Stomach (tissue), 9 donors: Measurements from ENCODE around the gene ATXN7L1. TPM values are rescaled to one million over a fixed set of nuclear protein-coding genes. Genes with fewer than 3 reads are reported as not detected.
A peak's percentile ranks its signal among the peaks of the same experiment; 100 is the strongest.

Experiments used
- DNase-seq, 2 donors: peaks; one replicate each; pipeline versions ENCODE4 v3.0.0 to v3.0.0-alpha.2; 2013 to 2019
- H3K27ac ChIP-seq, 5 donors: fragments of 200-600 bp in 4 of 5; sonication (generic) in 4 of 5; one replicate each; pipeline ENCODE4 v1.5.1; 2013 to 2019; ENCODE audit warnings: mild to moderate bottlenecking in 1 of 5, moderate library complexity in 1 of 5
- H3K27me3 ChIP-seq, 3 donors: fragments of 200-600 bp; sonication (generic); one replicate each; pipeline ENCODE4 v1.5.1; 2017 to 2019; ENCODE audit warnings: mixed run types in 1 of 3
- H3K36me3 ChIP-seq, 4 donors: fragments of 200-600 bp; sonication (generic); 1 replicate in 3 of 4; 2 replicates in 1 of 4; pipeline ENCODE4 v1.5.1; 2016 to 2019
- H3K4me1 ChIP-seq, 4 donors: fragments of 200-600 bp; sonication (generic); one replicate each; pipeline ENCODE4 v1.5.1; 2016 to 2019
- H3K4me3 ChIP-seq, 4 donors: fragments of 200-600 bp; sonication (generic) in 3 of 4; one replicate each; pipeline ENCODE4 v1.5.1; 2016 to 2019; ENCODE audit warnings: mild to moderate bottlenecking in 1 of 4
- H3K9me3 ChIP-seq, 4 donors: fragments of 200-600 bp; sonication (generic); one replicate each; pipeline ENCODE4 v1.5.1; 2016 to 2019
- EP300 ChIP-seq: sonication (generic); formaldehyde crosslinking; IDR thresholded peaks from one replicate; pipeline ENCODE4 v1.6.1; 2017; ENCODE audit warnings: antibody characterized with exemption
- POLR2A ChIP-seq, 4 donors: fragments of 450-650 bp; IDR thresholded peaks; one replicate each; pipeline ENCODE4 v1.6.1; 2016; ENCODE audit warnings: antibody characterized with exemption in 4 of 4, control low read depth in 2 of 4, mild to moderate bottlenecking in 1 of 4, moderate library complexity in 1 of 4
- POLR2AphosphoS5 ChIP-seq, 3 donors: sonication (generic); formaldehyde crosslinking; IDR thresholded peaks; one replicate each; pipeline ENCODE4 v1.6.1; 2016; ENCODE audit warnings: antibody characterized with exemption in 3 of 3
- WGBS, 5 donors: extraction: QIAGEN DNeasy Blood & Tissue Kit in 3 of 5; methylation state at CpG; one replicate each; pipeline versions ENCODE4 v1.1.5 to v1.1.7; 2013 to 2018; 5-methylcytosine and 5-hydroxymethylcytosine counted together
- intact Hi-C: fragments of 100-400 bp; cut with DNase I; formaldehyde crosslinking; loops from one replicate; pipeline ENCODE4 v1.15.1; 2023; ENCODE audit warnings: low total_unique reads
- polyA plus RNA-seq, 3 donors: library from polyadenylated mRNA; stranded (reverse); fragments of 200-250 nt; gene quantifications; one replicate each; pipeline ENCODE4 v1.2.3, GENCODE V29; 2013
- total RNA-seq, 5 donors: library from RNA; depleted of rRNA; stranded (reverse); fragments of >200 nt; gene quantifications; one replicate each; pipeline versions ENCODE4 v1.1.0 to v1.2.3, GENCODE V29; 2014 to 2016
- TF ChIP-seq, protein P1 (sequence below), 7 experiments: fragments of 450-650 bp in 4 of 7; fragments of 200-600 bp in 3 of 7; sonication (generic) in 3 of 7; IDR thresholded peaks; one replicate each; pipeline ENCODE4 v1.5.1; 2016 to 2019; ENCODE audit warnings: antibody characterized with exemption in 7 of 7, control low read depth in 2 of 7, mild to moderate bottlenecking in 1 of 7
- donor health status: healthy with polysubstance abuse.
- donor health status: Bipolar disorder and iron deficiency.
- donor health status: healthy.

Gene ATXN7L1
- total and polyA plus RNA-seq, 8 donors: 3.8 to 92.2 (median 8.8) TPM

DNA sequence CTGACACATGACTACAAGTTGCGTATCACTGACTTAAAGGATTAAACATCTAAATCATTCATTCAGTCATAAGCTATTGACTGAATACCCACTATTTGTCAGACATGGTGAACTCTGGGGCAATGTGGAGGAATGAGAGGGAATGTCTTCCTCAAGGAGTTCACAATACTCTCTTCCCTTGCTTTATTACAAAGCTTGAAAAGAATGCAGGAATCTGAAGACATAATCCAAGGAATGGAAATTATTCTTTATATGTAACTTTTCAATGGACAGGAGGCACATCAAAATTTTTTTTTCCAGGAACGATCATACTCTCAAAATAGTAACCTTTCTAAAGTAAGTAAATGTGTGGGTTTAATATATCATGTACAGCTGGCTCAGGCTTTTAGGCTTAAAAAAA lies 111.9 kb downstream of the ATXN7L1 start:
- TF ChIP-seq EP300: no peak
- TF ChIP-seq POLR2AphosphoS5 (IDR thresholded peaks at IDR 0.05): no peak
- TF ChIP-seq POLR2A (IDR thresholded peaks at IDR 0.05): no peak
- TF ChIP-seq, protein P1, sequence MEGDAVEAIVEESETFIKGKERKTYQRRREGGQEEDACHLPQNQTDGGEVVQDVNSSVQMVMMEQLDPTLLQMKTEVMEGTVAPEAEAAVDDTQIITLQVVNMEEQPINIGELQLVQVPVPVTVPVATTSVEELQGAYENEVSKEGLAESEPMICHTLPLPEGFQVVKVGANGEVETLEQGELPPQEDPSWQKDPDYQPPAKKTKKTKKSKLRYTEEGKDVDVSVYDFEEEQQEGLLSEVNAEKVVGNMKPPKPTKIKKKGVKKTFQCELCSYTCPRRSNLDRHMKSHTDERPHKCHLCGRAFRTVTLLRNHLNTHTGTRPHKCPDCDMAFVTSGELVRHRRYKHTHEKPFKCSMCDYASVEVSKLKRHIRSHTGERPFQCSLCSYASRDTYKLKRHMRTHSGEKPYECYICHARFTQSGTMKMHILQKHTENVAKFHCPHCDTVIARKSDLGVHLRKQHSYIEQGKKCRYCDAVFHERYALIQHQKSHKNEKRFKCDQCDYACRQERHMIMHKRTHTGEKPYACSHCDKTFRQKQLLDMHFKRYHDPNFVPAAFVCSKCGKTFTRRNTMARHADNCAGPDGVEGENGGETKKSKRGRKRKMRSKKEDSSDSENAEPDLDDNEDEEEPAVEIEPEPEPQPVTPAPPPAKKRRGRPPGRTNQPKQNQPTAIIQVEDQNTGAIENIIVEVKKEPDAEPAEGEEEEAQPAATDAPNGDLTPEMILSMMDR (IDR thresholded peaks at IDR 0.05): no peak
- no peaks in the 10 kb centered on the region for H3K9me3 ChIP-seq
- peaks cover 0 to 16% (median 6%) of the 10 kb centered on the region in 4 donors for H3K4me1 ChIP-seq
- intact Hi-C loops: no loop called here
- H3K27me3 ChIP-seq: no peaks in the 10 kb centered on the region
- no peak for DNase-seq
- peaks cover 0 to 6% (median 2%) of the 10 kb centered on the region in 4 donors for H3K36me3 ChIP-seq
- WGBS, 5 donors: 87 to 92% (median 89%) methylated on average over 2 of the region's 2 CpGs
- no peak overlapping the region for H3K4me3 ChIP-seq
- H3K27ac ChIP-seq: no peak overlapping the region

- Histone ChIP-seq H3K36me3 (peaks cover 0 to 6% (median 2%) of the 10 kb centered on the region in 4 donors), H3K27ac (no peak overlapping the region), H3K4me3 (no peak overlapping the region), H3K4me1 (peaks cover 0 to 18% (median 10%) of the 10 kb centered on the region in 4 donors), H3K9me3 (no peaks in the 10 kb centered on the region), H3K27me3 (no peaks in the 10 kb centered on the region)
- intact Hi-C loops: no loop called here
- DNase-seq: no peak
- WGBS, 5 donors: 87 to 90% (median 89%) methylated on average over 6 of the region's 6 CpGs
- no peak for TF ChIP-seq EP300
- TF ChIP-seq POLR2A (IDR thresholded peaks at IDR 0.05): no peak
- no peak for TF ChIP-seq POLR2AphosphoS5 (IDR thresholded peaks at IDR 0.05)
- TF ChIP-seq, protein P1 (IDR thresholded peaks at IDR 0.05): no peak
Observed at GRCh38 chr7:105760551-105761447, 115.6 kb downstream of the ATXN7L1 start.

DNA sequence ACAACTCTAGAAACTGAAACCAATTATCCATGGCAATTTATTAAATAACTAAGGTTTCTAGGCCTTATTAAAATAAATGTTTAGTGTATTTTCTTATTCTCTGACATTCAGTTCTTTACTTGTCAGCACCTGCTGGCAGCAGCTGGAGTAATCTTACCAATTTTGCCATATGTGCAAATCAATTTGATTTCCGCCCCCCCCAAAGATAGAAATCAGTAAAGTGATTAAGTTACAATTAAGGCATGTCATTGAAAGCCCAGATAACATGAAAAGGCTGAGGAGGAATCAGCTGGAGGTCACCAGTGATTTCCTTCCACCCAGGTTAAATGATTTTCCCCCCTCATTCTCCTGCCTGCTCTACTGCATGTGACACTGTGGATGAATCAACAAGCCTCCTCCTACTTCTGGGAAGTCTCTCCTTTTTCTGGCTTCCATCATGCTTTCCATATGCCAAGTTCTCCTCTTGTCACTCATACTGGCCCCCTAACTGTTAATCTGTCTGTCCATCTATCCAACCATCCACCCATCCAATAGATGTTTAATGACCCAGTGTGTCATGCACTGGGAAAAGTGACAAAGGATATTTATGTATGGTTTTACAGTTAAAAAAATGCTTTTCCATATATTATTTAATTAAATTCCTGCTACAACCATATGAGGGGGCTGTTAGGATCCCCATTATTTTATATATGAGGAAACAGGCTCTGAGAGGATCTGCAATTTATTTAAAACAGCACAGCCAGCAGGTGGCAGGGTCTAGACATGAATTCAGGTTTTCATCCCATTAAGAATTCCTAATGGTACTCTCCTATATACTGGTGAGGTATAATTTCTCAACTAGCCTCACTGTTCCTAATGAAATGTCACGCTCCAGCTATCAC lies 116.5 kb downstream of the ATXN7L1 start:
- H3K4me3 ChIP-seq: no peak overlapping the region
- peak overlapping the region in 1 of 5 donors; percentile 26 for H3K27ac ChIP-seq
- peaks cover 0 to 18% (median 10%) of the 10 kb centered on the region in 4 donors for H3K4me1 ChIP-seq
- H3K36me3 ChIP-seq: peaks cover 0 to 6% (median 2%) of the 10 kb centered on the region in 4 donors
- H3K27me3 ChIP-seq: no peaks in the 10 kb centered on the region
- intact Hi-C loops: loop anchor here (10.0 kb wide), 2 partner anchors 255 to 285 kb away; no protein-coding TSS in a partner anchor
- TF ChIP-seq, protein P1 (IDR thresholded peaks at IDR 0.05): peak in 5 of 7 experiments; percentile 13 to 62 (median 51)
- TF ChIP-seq POLR2A (IDR thresholded peaks at IDR 0.05) (no peak), POLR2AphosphoS5 (IDR thresholded peaks at IDR 0.05) (no peak), EP300 (no peak)
- 75 to 89% (median 77%) methylated on average over 2 of the region's 2 CpGs for WGBS, 5 donors
- H3K9me3 ChIP-seq: no peaks in the 10 kb centered on the region
- DNase-seq: peak; percentile 49 to 73

DNA sequence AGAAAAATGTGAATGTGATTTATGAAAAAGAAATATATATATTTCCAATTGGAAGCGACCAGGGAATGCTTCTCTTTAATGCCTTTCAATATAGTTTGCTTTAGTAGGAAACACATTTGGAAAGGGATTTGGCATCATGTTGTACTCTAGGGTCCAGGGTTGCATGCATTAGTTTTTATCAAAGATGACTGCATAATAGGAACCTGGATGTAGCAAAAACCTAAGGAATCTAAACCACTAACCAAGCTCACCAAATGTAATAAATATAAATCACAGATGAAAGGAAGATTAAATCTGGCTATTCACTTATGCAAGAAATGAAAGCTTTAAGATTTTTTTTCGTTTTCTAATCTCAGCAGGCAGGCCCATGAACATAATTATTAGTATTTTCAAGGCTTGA lies 120.0 kb downstream of the ATXN7L1 start:
- H3K36me3 ChIP-seq: peaks cover 0 to 10% (median 9%) of the 10 kb centered on the region in 4 donors
- no peaks in the 10 kb centered on the region for H3K9me3 ChIP-seq
- intact Hi-C loops: loop anchor here (10.0 kb wide), 2 partner anchors 258 to 288 kb away; no protein-coding TSS in a partner anchor
- WGBS, 5 donors: 49 to 77% (median 67%) methylated on average over 2 of the region's 2 CpGs
- H3K4me1 ChIP-seq: peaks cover 0 to 18% (median 10%) of the 10 kb centered on the region in 4 donors
- no peak overlapping the region for H3K27ac ChIP-seq
- no peaks in the 10 kb centered on the region for H3K27me3 ChIP-seq
- DNase-seq: no peak
- TF ChIP-seq POLR2A (IDR thresholded peaks at IDR 0.05): no peak
- TF ChIP-seq, protein P1 (IDR thresholded peaks at IDR 0.05): no peak
- TF ChIP-seq POLR2AphosphoS5 (IDR thresholded peaks at IDR 0.05): no peak
- no peak for TF ChIP-seq EP300
- no peak overlapping the region for H3K4me3 ChIP-seq
